Fibroblast of the aortic adventitia (primary cell): Measurements from ENCODE around the gene CARTPT. TPM values are rescaled to one million over a fixed set of nuclear protein-coding genes. Genes with fewer than 3 reads are reported as not detected.

Source experiments
- DNase-seq: peaks from one replicate; pipeline ENCODE4 v3.0.0-alpha.2; 2010; ENCODE audit warnings: low read depth
- H3K4me3 ChIP-seq: 2 replicates; pipeline ENCODE4 v1.5.1; 2011; ENCODE audit warnings: low read depth, mild to moderate bottlenecking, control low read depth, low read length, moderate library complexity
- total RNA-seq: library from RNA; depleted of rRNA; stranded (reverse); fragments of >200 nt; gene quantifications from 2 replicates; pipeline ENCODE4 v1.2.3, GENCODE V29; 2012; ENCODE audit warnings: low replicate concordance
- TF ChIP-seq, protein P1 (sequence below): IDR thresholded peaks from 2 replicates; pipeline ENCODE4 v1.5.1; 2011; ENCODE audit warnings: mild to moderate bottlenecking, low read length, control low read depth, inconsistent platforms; ENCODE audit not compliant: insufficient read depth

The CARTPT gene
- total RNA-seq, 1 donor: not detected

- DNase-seq: peak; percentile 80
- peak overlapping the region; percentile 19 for H3K4me3 ChIP-seq
- TF ChIP-seq, protein P1, sequence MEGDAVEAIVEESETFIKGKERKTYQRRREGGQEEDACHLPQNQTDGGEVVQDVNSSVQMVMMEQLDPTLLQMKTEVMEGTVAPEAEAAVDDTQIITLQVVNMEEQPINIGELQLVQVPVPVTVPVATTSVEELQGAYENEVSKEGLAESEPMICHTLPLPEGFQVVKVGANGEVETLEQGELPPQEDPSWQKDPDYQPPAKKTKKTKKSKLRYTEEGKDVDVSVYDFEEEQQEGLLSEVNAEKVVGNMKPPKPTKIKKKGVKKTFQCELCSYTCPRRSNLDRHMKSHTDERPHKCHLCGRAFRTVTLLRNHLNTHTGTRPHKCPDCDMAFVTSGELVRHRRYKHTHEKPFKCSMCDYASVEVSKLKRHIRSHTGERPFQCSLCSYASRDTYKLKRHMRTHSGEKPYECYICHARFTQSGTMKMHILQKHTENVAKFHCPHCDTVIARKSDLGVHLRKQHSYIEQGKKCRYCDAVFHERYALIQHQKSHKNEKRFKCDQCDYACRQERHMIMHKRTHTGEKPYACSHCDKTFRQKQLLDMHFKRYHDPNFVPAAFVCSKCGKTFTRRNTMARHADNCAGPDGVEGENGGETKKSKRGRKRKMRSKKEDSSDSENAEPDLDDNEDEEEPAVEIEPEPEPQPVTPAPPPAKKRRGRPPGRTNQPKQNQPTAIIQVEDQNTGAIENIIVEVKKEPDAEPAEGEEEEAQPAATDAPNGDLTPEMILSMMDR: peak; percentile 89
These were observed 38.8 kb downstream of the CARTPT start for GRCh38 chr5:71757590-71758543.

GRCh38 chr5:71762826-71763225 lies 43.8 kb downstream of the CARTPT start:
- H3K4me3 ChIP-seq: no peak overlapping the region
- TF ChIP-seq, protein P1: no peak
- no peak for DNase-seq

- peak; percentile 23 for DNase-seq
- no peak overlapping the region for H3K4me3 ChIP-seq
- TF ChIP-seq, protein P1: no peak
These were observed 48.6 kb downstream of the CARTPT start for GRCh38 chr5:71767661-71768060.

DNA sequence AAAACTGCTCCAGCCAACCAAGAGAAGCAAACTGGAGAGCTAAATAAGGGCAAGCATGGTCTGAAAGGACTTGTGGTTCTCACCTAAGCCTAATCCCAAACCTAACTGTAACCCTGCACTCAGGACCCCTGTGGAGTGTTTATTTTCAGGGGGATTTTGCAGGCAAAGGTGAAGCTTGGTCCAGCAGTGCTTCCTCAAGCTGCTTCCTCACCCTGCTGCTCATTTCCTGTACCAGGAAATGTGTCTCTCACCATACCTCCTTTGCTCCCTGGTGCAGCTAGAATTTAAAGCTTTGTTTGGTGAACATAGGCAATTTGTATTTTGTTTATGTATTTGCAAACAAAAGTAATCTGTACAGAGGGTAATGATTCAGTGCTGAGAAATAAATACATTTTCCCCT lies 50.2 kb downstream of the CARTPT start:
- no peak for DNase-seq
- TF ChIP-seq, protein P1: no peak
- no peak overlapping the region for H3K4me3 ChIP-seq

GRCh38 chr5:71770381-71770780 lies 51.3 kb downstream of the CARTPT start:
- H3K4me3 ChIP-seq: no peak overlapping the region
- TF ChIP-seq, protein P1: no peak
- no peak for DNase-seq

Other genes with a start within 250 kb of the CARTPT start
- 13.1 and 23.3 TPM in 2 replicates for gene MCCC2, start 131.9 kb upstream of the CARTPT start, total RNA-seq